ENCODE measurements around the gene SMPD1. TPM values are rescaled to one million over a fixed set of nuclear protein-coding genes. Genes with fewer than 3 reads are reported as not detected.

SMPD1 gene
- total and polyA plus RNA-seq, 2 donors (not counting 1 experiment from before 2014, with no cell fraction given) = 18.3 to 30.7 TPM

- Histone ChIP-seq H3K4me1 (ENCODE audit: control insufficient read depth in 2 of 2, insufficient read depth in 2 of 2, low read length in 2 of 2) (peaks cover 0 to 6% of the 10 kb centered on the region in 2 donors), H3K79me2 (ENCODE audit: control insufficient read depth, insufficient read depth, low read length) (no peaks in the 10 kb centered on the region), H3K27me3 (replicated peaks in 1 of 4; ENCODE audit: control extremely low read depth in 1 of 4, control insufficient read depth in 3 of 4, insufficient read depth in 4 of 4, low read length in 3 of 4) (peaks cover 0 to 5% (median 0%) of the 10 kb centered on the region in 4 experiments), H3K27ac (ENCODE audit: low read length in 2 of 2) (no peak overlapping the region), H2AFZ (ENCODE audit: insufficient read depth, low read depth, low read length, poor library complexity, severe bottlenecking) (no peak overlapping the region), H3K36me3 (replicated peaks in 1 of 2; ENCODE audit: control extremely low read depth in 1 of 2, control insufficient read depth in 1 of 2, extremely low read depth in 1 of 2, insufficient read depth in 2 of 2, low read length in 1 of 2) (no peaks in the 10 kb centered on the region), H3K4me3 (ENCODE audit: control extremely low read depth in 1 of 5, extremely low read depth in 1 of 5, insufficient read depth in 1 of 5, low read depth in 2 of 5, low read length in 4 of 5) (no peak overlapping the region), H3K9me3 (ENCODE audit: control extremely low read depth in 1 of 3, control insufficient read depth in 2 of 3, insufficient read depth in 1 of 3, low read length in 2 of 3) (no peaks in the 10 kb centered on the region), H4K20me1 (ENCODE audit: control insufficient read depth, insufficient read depth, low read length, poor library complexity, severe bottlenecking) (no peaks in the 10 kb centered on the region), H3K4me2 (replicated peaks; ENCODE audit: low read depth, low read length, poor library complexity, severe bottlenecking) (no peak overlapping the region), H3K9ac (ENCODE audit: low read length) (no peak overlapping the region)
- 100% methylated on average over 3 of the region's 4 CpGs for WGBS (ENCODE audit: insufficient coverage)
- Mint-ChIP-seq H3K4me3 (no peak overlapping the region), H3K27me3 (no peaks in the 10 kb centered on the region), H3K9me3 (ENCODE audit: insufficient read depth) (no peaks in the 10 kb centered on the region), H3K27ac (no peak overlapping the region), H3K4me1 (no peaks in the 10 kb centered on the region)
- intact Hi-C loops (cut with micrococcal nuclease) = loop anchor here (5.0 to 10.0 kb wide), 3 partner anchors 103 to 1718 kb away; partner anchors contain the start of gene OR51D1
- TF ChIP-seq CTCF (IDR thresholded peaks at IDR 0.05) (no peak), EZH2 (IDR thresholded peaks at IDR 0.05; ENCODE audit: borderline replicate concordance, insufficient read depth, low read depth, low read length, poor library complexity, severe bottlenecking) (no peak)
- ATAC-seq (ENCODE audit: low read depth) = no peak
- DNase-seq = no peak
- CTCF ChIA-PET = interaction anchor here (0.6 to 5.5 kb wide), 11 partner anchors 8 to 1718 kb away, joined by 3 to 43 read pairs (median 5); partner anchors contain the start of genes CCKBR and OR51D1
- POLR2A ChIA-PET = no interaction called here
Observed at GRCh38 chr11:6354651-6355485, 35.4 kb upstream of the SMPD1 start.

GRCh38 chr11:6356503-6357055 is 33.7 kb upstream of the SMPD1 start:
- Mint-ChIP-seq H3K27ac (no peak overlapping the region), H3K27me3 (no peaks in the 10 kb centered on the region), H3K4me3 (no peak overlapping the region), H3K4me1 (no peaks in the 10 kb centered on the region), H3K9me3 (ENCODE audit: insufficient read depth) (no peaks in the 10 kb centered on the region)
- intact Hi-C loops (cut with micrococcal nuclease) = loop anchor here (10.0 kb wide), 1 partner anchor 752 kb away; no protein-coding TSS in a partner anchor
- Histone ChIP-seq H3K4me2 (replicated peaks; ENCODE audit: low read depth, low read length, poor library complexity, severe bottlenecking) (no peak overlapping the region), H3K4me1 (ENCODE audit: control insufficient read depth in 2 of 2, insufficient read depth in 2 of 2, low read length in 2 of 2) (peaks cover 0 to 6% of the 10 kb centered on the region in 2 donors), H3K4me3 (ENCODE audit: control extremely low read depth in 1 of 5, extremely low read depth in 1 of 5, insufficient read depth in 1 of 5, low read depth in 2 of 5, low read length in 4 of 5) (no peak overlapping the region), H3K27ac (ENCODE audit: low read length in 2 of 2) (no peak overlapping the region), H3K79me2 (ENCODE audit: control insufficient read depth, insufficient read depth, low read length) (no peaks in the 10 kb centered on the region), H2AFZ (ENCODE audit: insufficient read depth, low read depth, low read length, poor library complexity, severe bottlenecking) (no peak overlapping the region), H4K20me1 (ENCODE audit: control insufficient read depth, insufficient read depth, low read length, poor library complexity, severe bottlenecking) (no peaks in the 10 kb centered on the region), H3K9me3 (ENCODE audit: control extremely low read depth in 1 of 3, control insufficient read depth in 2 of 3, insufficient read depth in 1 of 3, low read length in 2 of 3) (no peaks in the 10 kb centered on the region), H3K9ac (ENCODE audit: low read length) (no peak overlapping the region), H3K27me3 (replicated peaks in 1 of 4; ENCODE audit: control extremely low read depth in 1 of 4, control insufficient read depth in 3 of 4, insufficient read depth in 4 of 4, low read length in 3 of 4) (peaks cover 0 to 5% (median 0%) of the 10 kb centered on the region in 4 experiments), H3K36me3 (replicated peaks in 1 of 2; ENCODE audit: control extremely low read depth in 1 of 2, control insufficient read depth in 1 of 2, extremely low read depth in 1 of 2, insufficient read depth in 2 of 2, low read length in 1 of 2) (no peaks in the 10 kb centered on the region)
- TF ChIP-seq EZH2 (IDR thresholded peaks at IDR 0.05; ENCODE audit: borderline replicate concordance, insufficient read depth, low read depth, low read length, poor library complexity, severe bottlenecking) (no peak), CTCF (IDR thresholded peaks at IDR 0.05) (no peak)
- DNase-seq (no peak), ATAC-seq (ENCODE audit: low read depth) (no peak)
- POLR2A ChIA-PET = no interaction called here
- CTCF ChIA-PET = no interaction called here
- 100% methylated on average over 1 of the region's 4 CpGs for WGBS (ENCODE audit: insufficient coverage)

All from B cell (primary cell).